K562 (cell line): ENCODE results near the gene CSF2RB. TPM values are rescaled to one million over a fixed set of nuclear protein-coding genes. Genes with fewer than 3 reads are reported as not detected.

Experiments used
- CREM ChIP-seq: IDR thresholded peaks from 2 replicates; pipeline ENCODE4 v1.6.1; 2014; ENCODE audit warnings: antibody characterized with exemption, low read depth
- CTCF ChIP-seq, 3 experiments: IDR thresholded peaks in 2 of 3; conservative IDR thresholded peaks in 1 of 3; 2 replicates each; pipeline ENCODE4 v1.5.1; 2011 to 2012; ENCODE audit warnings: low read length in 3 of 3, mild to moderate bottlenecking in 3 of 3, control low read depth in 2 of 3, improper control_type of control experiment in 1 of 3, inconsistent platforms in 1 of 3, low read depth in 1 of 3, mixed read lengths in 1 of 3, moderate library complexity in 1 of 3; ENCODE audit not compliant: insufficient read depth in 2 of 3
- GMEB1 ChIP-seq: fragments of 250-450 bp; sonication (Bioruptor Pico); IDR thresholded peaks from 2 replicates; pipeline ENCODE4 v1.4.0; 2020; ENCODE audit warnings: mild to moderate bottlenecking
- REST ChIP-seq, 2 experiments: fragments of 450-650 bp; formaldehyde crosslinking in 1 of 2; IDR thresholded peaks; 2 replicates each; pipeline versions ENCODE4 v1.4.0 to v1.6.1; 2014 to 2020; ENCODE audit warnings: mild to moderate bottlenecking in 2 of 2, borderline replicate concordance in 1 of 2, low read depth in 1 of 2
- ZNF584 ChIP-seq: fragments of 200-800 bp; sonication (Bioruptor generic); IDR thresholded peaks from 2 replicates; pipeline ENCODE4 v1.6.1; 2016; ENCODE audit warnings: low read depth, mild to moderate bottlenecking, missing genetic modification characterization, missing compliant biosample characterization
- ZNF589 ChIP-seq: fragments of 200-800 bp; sonication (Bioruptor generic); IDR thresholded peaks from 2 replicates; pipeline ENCODE4 v1.6.1; 2016; ENCODE audit warnings: low read depth, missing genetic modification characterization, missing compliant biosample characterization
- ZNF644 ChIP-seq: fragments of 200-800 bp; sonication (Bioruptor generic); IDR thresholded peaks from 2 replicates; pipeline ENCODE4 v1.6.1; 2016; ENCODE audit warnings: low read depth, missing genetic modification characterization, missing compliant biosample characterization
- polyA plus RNA-seq, 8 experiments: library from polyadenylated mRNA; depleted of rRNA in 4 of 8; stranded (reverse) in 5 of 8; unstranded in 3 of 8; fragments of >200 nt; fragmentation: Nextera tagmentation in 2 of 8; fragmentation: Illumina TruSeq in 1 of 8; extraction: Ambion mirVana in 2 of 8; extraction: Trizol in 1 of 8; gene quantifications; 2 replicates each; pipeline versions ENCODE4 v1.2.1 to v1.2.3, GENCODE V29; 2011 to 2014; ENCODE audit warnings: inconsistent platforms in 1 of 8, missing spikeins in 1 of 8
- total RNA-seq, 7 experiments: library from RNA; depleted of rRNA in 6 of 7; stranded (reverse); fragments of >200 nt in 6 of 7; fragmentation: Illumina TruSeq in 2 of 7; extraction: Trizol in 2 of 7; gene quantifications; 2 replicates each; pipeline versions ENCODE4 v1.2.1 to v1.2.3, GENCODE V29; 2011 to 2021; ENCODE audit warnings: low replicate concordance in 1 of 7
- TF ChIP-seq, protein P1 (sequence below): IDR thresholded peaks from 2 replicates; pipeline ENCODE4 v1.6.1; 2011; ENCODE audit warnings: borderline replicate concordance, low read depth, mild to moderate bottlenecking, moderate library complexity, low read length; ENCODE audit not compliant: insufficient read depth, poor library complexity, severe bottlenecking

Gene CSF2RB
- total and polyA plus RNA-seq, 9 of the 15 experiments (the other 6 are each of a cell fraction or from before 2014, with no cell fraction given) = 0.04 to 1.0 (median 0.36) TPM

DNA sequence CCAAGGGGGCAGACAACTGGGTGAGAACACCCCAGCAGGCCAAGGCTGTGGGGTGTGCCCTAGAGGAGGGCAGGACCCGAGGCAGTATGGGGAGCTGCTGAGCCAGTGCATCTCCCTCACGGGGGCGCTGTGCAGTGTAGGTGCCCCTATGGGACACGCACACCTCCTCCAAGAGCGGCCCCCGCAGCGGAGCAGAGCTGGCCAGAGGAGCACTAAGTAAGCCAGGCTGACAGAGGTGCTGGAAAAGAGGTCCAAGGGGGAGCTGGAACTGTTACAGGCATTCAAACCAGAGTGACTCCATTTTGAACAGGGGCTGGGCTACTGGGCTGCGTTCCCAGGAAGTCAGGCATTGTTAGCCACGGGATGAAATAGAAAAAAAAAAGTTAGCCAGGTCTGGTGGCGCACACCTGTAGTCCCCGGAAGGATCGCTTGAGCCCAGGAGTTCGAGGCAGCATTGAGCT lies 64.0 kb downstream of the CSF2RB start (continued):
- peak; percentile 61 to 82 (median 76) for TF ChIP-seq CTCF (IDR thresholded peaks at IDR 0.05 in 2 of 3, conservative IDR thresholded peaks at IDR 0.05 in 1 of 3; ENCODE audit: insufficient read depth in 2 of 3, low read depth in 1 of 3, low read length in 3 of 3)
- TF ChIP-seq ZNF584 (CRISPR knock-in tag) = 0 out of 2 replicates have a peak, but pooled peaks have one; percentile 35
- TF ChIP-seq REST (IDR thresholded peaks at IDR 0.05; ENCODE audit: borderline replicate concordance) = 0 out of 2 replicates have a peak, but pooled peaks have one; percentile 6
- no peak for TF ChIP-seq REST (CRISPR knock-in tag; IDR thresholded peaks at IDR 0.05; ENCODE audit: low read depth)
- TF ChIP-seq ZNF589 (CRISPR knock-in tag) = peak; percentile 84; the same call in 1 of the 2 replicates
- TF ChIP-seq ZNF644 (tag) = peak; percentile 67
- 0 out of 2 replicates have a peak, but pooled peaks have one; percentile 26 for TF ChIP-seq CREM
- TF ChIP-seq, protein P1, sequence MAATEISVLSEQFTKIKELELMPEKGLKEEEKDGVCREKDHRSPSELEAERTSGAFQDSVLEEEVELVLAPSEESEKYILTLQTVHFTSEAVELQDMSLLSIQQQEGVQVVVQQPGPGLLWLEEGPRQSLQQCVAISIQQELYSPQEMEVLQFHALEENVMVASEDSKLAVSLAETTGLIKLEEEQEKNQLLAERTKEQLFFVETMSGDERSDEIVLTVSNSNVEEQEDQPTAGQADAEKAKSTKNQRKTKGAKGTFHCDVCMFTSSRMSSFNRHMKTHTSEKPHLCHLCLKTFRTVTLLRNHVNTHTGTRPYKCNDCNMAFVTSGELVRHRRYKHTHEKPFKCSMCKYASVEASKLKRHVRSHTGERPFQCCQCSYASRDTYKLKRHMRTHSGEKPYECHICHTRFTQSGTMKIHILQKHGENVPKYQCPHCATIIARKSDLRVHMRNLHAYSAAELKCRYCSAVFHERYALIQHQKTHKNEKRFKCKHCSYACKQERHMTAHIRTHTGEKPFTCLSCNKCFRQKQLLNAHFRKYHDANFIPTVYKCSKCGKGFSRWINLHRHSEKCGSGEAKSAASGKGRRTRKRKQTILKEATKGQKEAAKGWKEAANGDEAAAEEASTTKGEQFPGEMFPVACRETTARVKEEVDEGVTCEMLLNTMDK = peak; percentile 46
- peak; percentile 23; the same call in 1 of the 2 replicates for TF ChIP-seq GMEB1
